Hematopoietic multipotent progenitor cell treated with erythropoietin and hydrocortisone succinate and interleukin-3 and kit ligand, for 15 days (in vitro differentiated cells): Measurements from ENCODE around the gene ELF4.
A peak's percentile ranks its signal among the peaks of the same experiment; 100 is the strongest.

Experiments used
- DNase-seq: peaks from one replicate; pipeline ENCODE4 v3.0.0-alpha.2; 2015; ENCODE audit warnings: low spot score

Gene ELF4

GRCh38 chrX:130114141-130114588 lies 3.9 kb upstream of the ELF4 start:
- DNase-seq = no peak

GRCh38 chrX:130111220-130112154 lies 1.2 kb upstream of the ELF4 start:
- no peak for DNase-seq

- no peak for DNase-seq
These were observed 593 bp downstream of the ELF4 start for GRCh38 chrX:130109429-130110378.

GRCh38 chrX:130108647-130109428 lies 1.5 kb downstream of the ELF4 start:
- DNase-seq = no peak

- no peak for DNase-seq
These were observed 4.2 kb downstream of the ELF4 start for GRCh38 chrX:130106071-130106470.

GRCh38 chrX:130105244-130105643 lies 5.1 kb downstream of the ELF4 start:
- no peak for DNase-seq

- no peak for DNase-seq
These were observed 6.7 kb downstream of the ELF4 start for GRCh38 chrX:130103605-130104004.

GRCh38 chrX:130100180-130100579 lies 10.1 kb downstream of the ELF4 start:
- no peak for DNase-seq

GRCh38 chrX:130098210-130098552 lies 12.1 kb downstream of the ELF4 start:
- no peak for DNase-seq

GRCh38 chrX:130097507-130098209 lies 12.6 kb downstream of the ELF4 start:
- peak; percentile 20 for DNase-seq

- no peak for DNase-seq
These were observed 14.9 kb downstream of the ELF4 start for GRCh38 chrX:130095249-130096030.

- DNase-seq = no peak
These were observed 15.6 kb downstream of the ELF4 start for GRCh38 chrX:130094696-130095095.

GRCh38 chrX:130093271-130093670 lies 17.0 kb downstream of the ELF4 start:
- DNase-seq = no peak

- DNase-seq = no peak
These were observed 18.2 kb downstream of the ELF4 start for GRCh38 chrX:130091980-130092522.

- DNase-seq = no peak
These were observed 19.9 kb downstream of the ELF4 start for GRCh38 chrX:130090364-130090763.

GRCh38 chrX:130086447-130087206 lies 23.7 kb downstream of the ELF4 start:
- DNase-seq = no peak

GRCh38 chrX:130085551-130086446 lies 24.5 kb downstream of the ELF4 start:
- DNase-seq = no peak

GRCh38 chrX:130084631-130085237 lies 25.6 kb downstream of the ELF4 start:
- DNase-seq = no peak
